ENCODE results near the gene WNT4. TPM values are rescaled to one million over a fixed set of nuclear protein-coding genes. Genes with fewer than 3 reads are reported as not detected.

WNT4 gene
- total RNA-seq, 1 experiment from 2014 or later = 0.79 TPM

DNA sequence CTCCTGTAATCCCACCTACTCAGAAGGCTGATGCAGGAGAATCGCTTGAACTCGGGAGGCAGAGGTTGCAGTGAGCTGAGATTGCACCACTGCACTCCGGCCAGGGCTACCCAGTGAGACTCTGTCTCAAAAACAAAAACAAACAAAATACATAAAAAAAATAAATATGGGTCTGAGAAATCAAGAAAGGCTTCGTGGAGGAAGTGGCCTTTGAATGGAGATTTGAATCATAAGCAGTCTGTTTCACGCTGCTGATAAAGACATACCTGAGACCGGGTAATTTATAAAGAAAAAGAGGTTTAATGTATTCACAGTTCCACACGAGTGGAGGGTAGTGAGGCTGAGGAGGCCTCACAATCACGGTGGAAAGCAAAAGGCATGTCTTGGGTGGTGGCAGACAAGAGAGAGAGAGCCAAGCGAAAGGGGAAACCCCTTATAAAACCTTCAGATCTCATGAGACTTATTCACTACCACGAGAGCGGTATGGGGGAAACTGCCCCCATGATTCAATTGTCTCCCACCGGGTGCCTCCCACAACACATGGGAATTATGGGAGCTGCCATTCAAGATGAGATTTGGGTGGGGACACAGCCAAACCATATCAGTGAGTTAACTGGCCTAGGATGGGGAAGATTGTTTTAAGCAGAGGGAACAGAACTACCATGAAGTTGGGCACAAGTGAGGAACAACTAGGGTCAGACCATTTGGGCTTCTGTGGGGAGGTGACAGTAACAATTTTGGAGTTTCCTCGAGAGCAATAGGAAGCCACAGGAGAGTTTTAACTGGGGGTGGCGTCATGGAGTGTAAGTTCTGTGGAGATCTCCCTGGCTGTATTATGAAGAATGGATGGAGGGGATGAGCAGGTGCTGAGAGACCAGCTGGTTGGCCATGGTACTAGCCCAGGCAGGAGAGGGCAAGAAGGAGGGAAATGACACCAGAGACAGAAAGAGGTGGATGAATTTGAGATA, 22.2 kb upstream of the WNT4 start:
- no peaks in the 10 kb centered on the region for H3K4me1 Mint-ChIP-seq (ENCODE audit: low read depth, unreplicated experiment)
- H3K27ac Mint-ChIP-seq (ENCODE audit: unreplicated experiment) = no peak overlapping the region
- no peaks in the 10 kb centered on the region for H3K36me3 Mint-ChIP-seq (ENCODE audit: insufficient read depth, unreplicated experiment)
- no peaks in the 10 kb centered on the region for H3K9me3 ChIP-seq
- DNase-seq = no peak
- H3K4me3 ChIP-seq (ENCODE audit: low read depth, low read length) = no peak overlapping the region
- CTCF ChIA-PET = no interaction called here
- no TSS peak for BruUV-seq (replicated peaks)
- H3K9me3 Mint-ChIP-seq (ENCODE audit: unreplicated experiment) = no peaks in the 10 kb centered on the region
- intact Hi-C loops (cut with micrococcal nuclease; ENCODE audit: unreplicated experiment) = no loop called here
- H3K27me3 ChIP-seq (replicated peaks; ENCODE audit: control insufficient read depth, insufficient read depth, low read length) = no peaks in the 10 kb centered on the region
- no peaks in the 10 kb centered on the region for H3K36me3 ChIP-seq (ENCODE audit: control insufficient read depth, insufficient read depth, low read length)
- no peaks in the 10 kb centered on the region for H3K27me3 Mint-ChIP-seq (ENCODE audit: insufficient read depth, unreplicated experiment)
- H3K4me1 ChIP-seq = no peaks in the 10 kb centered on the region
- TF ChIP-seq, protein P1, sequence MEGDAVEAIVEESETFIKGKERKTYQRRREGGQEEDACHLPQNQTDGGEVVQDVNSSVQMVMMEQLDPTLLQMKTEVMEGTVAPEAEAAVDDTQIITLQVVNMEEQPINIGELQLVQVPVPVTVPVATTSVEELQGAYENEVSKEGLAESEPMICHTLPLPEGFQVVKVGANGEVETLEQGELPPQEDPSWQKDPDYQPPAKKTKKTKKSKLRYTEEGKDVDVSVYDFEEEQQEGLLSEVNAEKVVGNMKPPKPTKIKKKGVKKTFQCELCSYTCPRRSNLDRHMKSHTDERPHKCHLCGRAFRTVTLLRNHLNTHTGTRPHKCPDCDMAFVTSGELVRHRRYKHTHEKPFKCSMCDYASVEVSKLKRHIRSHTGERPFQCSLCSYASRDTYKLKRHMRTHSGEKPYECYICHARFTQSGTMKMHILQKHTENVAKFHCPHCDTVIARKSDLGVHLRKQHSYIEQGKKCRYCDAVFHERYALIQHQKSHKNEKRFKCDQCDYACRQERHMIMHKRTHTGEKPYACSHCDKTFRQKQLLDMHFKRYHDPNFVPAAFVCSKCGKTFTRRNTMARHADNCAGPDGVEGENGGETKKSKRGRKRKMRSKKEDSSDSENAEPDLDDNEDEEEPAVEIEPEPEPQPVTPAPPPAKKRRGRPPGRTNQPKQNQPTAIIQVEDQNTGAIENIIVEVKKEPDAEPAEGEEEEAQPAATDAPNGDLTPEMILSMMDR (IDR thresholded peaks at IDR 0.05; ENCODE audit: insufficient read depth in 1 of 2, low read depth in 1 of 2, low read length in 1 of 2, severe bottlenecking in 1 of 2, unreplicated experiment in 1 of 2) = no peak
- H3K4me3 Mint-ChIP-seq (ENCODE audit: unreplicated experiment) = no peak overlapping the region
- POLR2A ChIA-PET = no interaction called here

DNA sequence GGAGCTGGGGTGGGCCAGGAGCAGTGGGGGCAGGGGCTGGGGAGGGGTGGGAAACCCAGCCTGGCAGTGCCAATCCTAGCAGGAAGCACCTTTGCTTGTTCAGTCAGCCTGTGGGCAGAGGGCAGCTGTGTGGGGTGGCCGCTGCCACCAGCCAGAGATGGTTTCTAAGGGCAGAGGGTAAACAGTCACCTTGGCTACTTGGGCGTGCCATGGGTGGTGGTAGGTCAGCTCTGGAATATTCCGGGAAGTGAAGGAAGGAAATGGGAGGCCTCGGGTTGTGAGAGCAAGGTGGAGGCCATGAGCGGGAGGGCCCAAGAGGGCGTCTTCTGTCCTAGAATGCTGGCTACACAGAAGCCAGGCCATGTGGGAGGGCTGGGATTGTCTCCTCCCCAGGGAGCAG, 20.7 kb upstream of the WNT4 start:
- H3K27me3 ChIP-seq (replicated peaks; ENCODE audit: control insufficient read depth, insufficient read depth, low read length) = no peaks in the 10 kb centered on the region
- H3K4me3 ChIP-seq (ENCODE audit: low read depth, low read length) = no peak overlapping the region
- no peak overlapping the region for H3K4me3 Mint-ChIP-seq (ENCODE audit: unreplicated experiment)
- H3K9me3 Mint-ChIP-seq (ENCODE audit: unreplicated experiment) = no peaks in the 10 kb centered on the region
- no peaks in the 10 kb centered on the region for H3K9me3 ChIP-seq
- no peaks in the 10 kb centered on the region for H3K36me3 ChIP-seq (ENCODE audit: control insufficient read depth, insufficient read depth, low read length)
- intact Hi-C loops (cut with micrococcal nuclease; ENCODE audit: unreplicated experiment) = no loop called here
- BruUV-seq (replicated peaks) = no TSS peak
- H3K36me3 Mint-ChIP-seq (ENCODE audit: insufficient read depth, unreplicated experiment) = no peaks in the 10 kb centered on the region
- H3K4me1 ChIP-seq = no peaks in the 10 kb centered on the region
- DNase-seq = no peak
- TF ChIP-seq, protein P1 (IDR thresholded peaks at IDR 0.05; ENCODE audit: insufficient read depth in 1 of 2, low read depth in 1 of 2, low read length in 1 of 2, severe bottlenecking in 1 of 2, unreplicated experiment in 1 of 2) = no peak
- H3K27me3 Mint-ChIP-seq (ENCODE audit: insufficient read depth, unreplicated experiment) = no peaks in the 10 kb centered on the region
- CTCF ChIA-PET = no interaction called here
- H3K4me1 Mint-ChIP-seq (ENCODE audit: low read depth, unreplicated experiment) = no peaks in the 10 kb centered on the region
- no peak overlapping the region for H3K27ac Mint-ChIP-seq (ENCODE audit: unreplicated experiment)
- POLR2A ChIA-PET = no interaction called here

DNA sequence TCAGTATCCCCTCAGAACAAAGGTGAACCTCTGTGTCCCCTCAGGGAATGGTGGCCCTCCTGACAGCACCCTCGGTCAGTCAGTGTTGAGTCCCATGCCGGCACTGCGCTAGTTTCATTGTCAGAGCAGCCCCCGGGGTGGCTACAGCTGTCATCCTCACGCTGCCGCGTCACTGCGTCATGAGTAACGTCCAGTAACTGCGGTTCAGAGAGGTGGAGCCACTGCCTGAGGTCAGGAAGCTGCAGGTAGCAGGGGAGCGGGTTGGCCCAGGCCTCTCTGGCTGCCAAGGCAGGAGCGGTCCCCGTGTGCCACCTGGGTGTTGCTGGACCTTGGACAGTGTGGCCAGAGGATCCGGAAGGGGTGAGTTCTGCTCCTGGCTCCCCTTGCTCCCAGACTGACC, 20.2 kb upstream of the WNT4 start:
- Histone ChIP-seq H3K4me3 (ENCODE audit: low read depth, low read length) (no peak overlapping the region), H3K9me3 (no peaks in the 10 kb centered on the region), H3K36me3 (ENCODE audit: control insufficient read depth, insufficient read depth, low read length) (no peaks in the 10 kb centered on the region), H3K27me3 (replicated peaks; ENCODE audit: control insufficient read depth, insufficient read depth, low read length) (no peaks in the 10 kb centered on the region), H3K4me1 (no peaks in the 10 kb centered on the region)
- Mint-ChIP-seq H3K4me1 (ENCODE audit: low read depth, unreplicated experiment) (no peaks in the 10 kb centered on the region), H3K9me3 (ENCODE audit: unreplicated experiment) (no peaks in the 10 kb centered on the region), H3K27me3 (ENCODE audit: insufficient read depth, unreplicated experiment) (no peaks in the 10 kb centered on the region), H3K36me3 (ENCODE audit: insufficient read depth, unreplicated experiment) (no peaks in the 10 kb centered on the region), H3K4me3 (ENCODE audit: unreplicated experiment) (no peak overlapping the region), H3K27ac (ENCODE audit: unreplicated experiment) (no peak overlapping the region)
- CTCF ChIA-PET = no interaction called here
- BruUV-seq (replicated peaks) = no TSS peak
- TF ChIP-seq, protein P1 (IDR thresholded peaks at IDR 0.05; ENCODE audit: insufficient read depth in 1 of 2, low read depth in 1 of 2, low read length in 1 of 2, severe bottlenecking in 1 of 2, unreplicated experiment in 1 of 2) = no peak
- intact Hi-C loops (cut with micrococcal nuclease; ENCODE audit: unreplicated experiment) = no loop called here
- no peak for DNase-seq
- POLR2A ChIA-PET = no interaction called here
